Pericardium fibroblast (primary cell): ENCODE results near the gene OR1D5. TPM values are rescaled to one million over a fixed set of nuclear protein-coding genes. Genes with fewer than 3 reads are reported as not detected.

Experiments used
- total RNA-seq: library from RNA; depleted of rRNA; stranded (reverse); fragments of >200 nt; gene quantifications from 2 replicates; pipeline ENCODE4 v1.2.3, GENCODE V29; 2015

OR1D5 gene, protein sequence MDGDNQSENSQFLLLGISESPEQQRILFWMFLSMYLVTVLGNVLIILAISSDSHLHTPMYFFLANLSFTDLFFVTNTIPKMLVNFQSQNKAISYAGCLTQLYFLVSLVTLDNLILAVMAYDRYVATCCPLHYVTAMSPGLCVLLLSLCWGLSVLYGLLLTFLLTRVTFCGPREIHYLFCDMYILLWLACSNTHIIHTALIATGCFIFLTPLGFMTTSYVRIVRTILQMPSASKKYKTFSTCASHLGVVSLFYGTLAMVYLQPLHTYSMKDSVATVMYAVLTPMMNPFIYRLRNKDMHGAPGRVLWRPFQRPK
- total RNA-seq, result not detected in 2 replicates

DNA sequence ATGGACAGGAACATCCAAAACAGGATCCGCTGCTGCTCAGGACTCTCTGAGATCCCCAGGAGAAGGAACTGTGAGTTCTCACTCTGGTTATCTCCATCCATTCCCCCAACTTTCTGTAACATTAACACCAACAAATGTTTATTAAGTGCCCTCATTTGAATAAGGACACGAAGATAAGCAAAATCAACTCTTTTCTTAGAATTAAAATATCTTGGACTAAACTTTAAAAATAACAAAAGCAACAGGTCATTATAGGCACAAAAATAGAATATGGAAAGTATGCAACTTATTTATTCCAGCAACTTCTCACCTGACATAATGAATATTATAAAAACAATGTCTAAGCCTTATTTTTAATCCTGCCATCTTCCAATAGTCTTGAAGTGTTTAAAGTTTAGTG is at the start of gene OR1D5:
Gene OR1D5 (minus strand): TSS at position 101 of the 400 bp plus-strand sequence. CDS start 0 bp downstream, at position 101.

DNA sequence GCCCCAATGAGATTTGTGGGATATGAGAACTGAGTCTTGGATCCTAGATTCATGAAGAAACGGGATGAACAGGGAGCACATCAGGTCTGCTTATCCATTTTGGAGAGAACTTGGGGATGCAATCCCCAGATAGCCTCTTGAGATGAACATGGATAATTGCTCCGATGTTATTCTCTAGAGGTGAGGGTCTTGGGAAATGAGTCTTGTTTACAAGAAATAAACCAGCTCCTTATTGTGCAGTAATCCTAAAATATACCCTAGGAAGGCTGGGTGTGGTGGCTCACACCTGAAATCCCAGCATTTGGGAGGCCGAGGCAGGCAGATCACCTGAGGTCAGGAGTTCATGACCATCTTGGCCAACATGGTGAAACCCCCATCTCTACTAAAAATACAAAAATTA is 40.9 kb upstream of the OR1D5 start, which contains the start of gene OR1D2:
Gene OR1D2 (minus strand): TSS at position 101 of the 400 bp plus-strand sequence. CDS start 11,426 bp downstream, outside the sequence.

Other genes with a start within 250 kb of the OR1D5 start
- not detected in 2 replicates for gene OR1D2, start 40.8 kb upstream of the OR1D5 start, total RNA-seq
- not detected in 2 replicates for gene OR1G1, start 63.9 kb upstream of the OR1D5 start, total RNA-seq
- not detected in 2 replicates for gene OR1A2, start 133.9 kb upstream of the OR1D5 start, total RNA-seq
- gene OR1A1, start 144.1 kb upstream of the OR1D5 start, total RNA-seq, result not detected in 2 replicates
- not detected in 2 replicates for gene OR3A1, start 234.8 kb upstream of the OR1D5 start, total RNA-seq